GM21576 (cell line): Measurements from ENCODE around the gene CA11.
"Not testable (repeated sequence)": the region's sequence is repeated elsewhere in the genome, so short reads cannot be mapped to it uniquely, and the experiment has no call there.

Experiments used
- ATAC-seq: cut with Tn5 transposase; IDR thresholded peaks from one replicate; pipeline ENCODE4 v1.9.1; 2021; ENCODE audit warnings: mild to moderate bottlenecking, moderate library complexity; ENCODE audit not compliant: unreplicated experiment

The CA11 gene

GRCh38 chr19:48670699-48671445 lies 24.9 kb upstream of the CA11 start:
- no peak for ATAC-seq

- ATAC-seq = no peak
These were observed 24.1 kb upstream of the CA11 start for GRCh38 chr19:48669903-48670668.

GRCh38 chr19:48668761-48669160 lies 22.8 kb upstream of the CA11 start:
- no peak for ATAC-seq

GRCh38 chr19:48668332-48668731 lies 22.3 kb upstream of the CA11 start:
- ATAC-seq = no peak

- no peak for ATAC-seq
These were observed 19.8 kb upstream of the CA11 start for GRCh38 chr19:48665786-48666185.

GRCh38 chr19:48664476-48664875 lies 18.5 kb upstream of the CA11 start:
- no peak for ATAC-seq

GRCh38 chr19:48663667-48664066 lies 17.7 kb upstream of the CA11 start:
- no peak for ATAC-seq

GRCh38 chr19:48661711-48662090 lies 15.7 kb upstream of the CA11 start:
- ATAC-seq = no peak

- ATAC-seq = peak; percentile 71
These were observed 15.1 kb upstream of the CA11 start for GRCh38 chr19:48660852-48661710.

- no peak for ATAC-seq
These were observed 13.8 kb upstream of the CA11 start for GRCh38 chr19:48659768-48660167.

GRCh38 chr19:48658483-48658882 lies 12.5 kb upstream of the CA11 start:
- no peak for ATAC-seq

GRCh38 chr19:48657828-48658227 lies 11.8 kb upstream of the CA11 start:
- not testable (repeated sequence) for ATAC-seq

GRCh38 chr19:48656840-48657474 lies 11.0 kb upstream of the CA11 start:
- ATAC-seq = no peak

GRCh38 chr19:48654299-48655059 lies 8.5 kb upstream of the CA11 start:
- no peak for ATAC-seq

- no peak for ATAC-seq
These were observed 5.7 kb upstream of the CA11 start for GRCh38 chr19:48651683-48652048.

- no peak for ATAC-seq
These were observed 5.1 kb upstream of the CA11 start for GRCh38 chr19:48650974-48651682.

GRCh38 chr19:48648134-48648533 lies 2.1 kb upstream of the CA11 start:
- no peak for ATAC-seq

- no peak for ATAC-seq
These were observed 782 bp upstream of the CA11 start for GRCh38 chr19:48646722-48647216.

GRCh38 chr19:48645620-48646000 lies 377 bp downstream of the CA11 start:
- ATAC-seq = no peak
